Measurements from ENCODE around the gene LIN54.

DNA sequence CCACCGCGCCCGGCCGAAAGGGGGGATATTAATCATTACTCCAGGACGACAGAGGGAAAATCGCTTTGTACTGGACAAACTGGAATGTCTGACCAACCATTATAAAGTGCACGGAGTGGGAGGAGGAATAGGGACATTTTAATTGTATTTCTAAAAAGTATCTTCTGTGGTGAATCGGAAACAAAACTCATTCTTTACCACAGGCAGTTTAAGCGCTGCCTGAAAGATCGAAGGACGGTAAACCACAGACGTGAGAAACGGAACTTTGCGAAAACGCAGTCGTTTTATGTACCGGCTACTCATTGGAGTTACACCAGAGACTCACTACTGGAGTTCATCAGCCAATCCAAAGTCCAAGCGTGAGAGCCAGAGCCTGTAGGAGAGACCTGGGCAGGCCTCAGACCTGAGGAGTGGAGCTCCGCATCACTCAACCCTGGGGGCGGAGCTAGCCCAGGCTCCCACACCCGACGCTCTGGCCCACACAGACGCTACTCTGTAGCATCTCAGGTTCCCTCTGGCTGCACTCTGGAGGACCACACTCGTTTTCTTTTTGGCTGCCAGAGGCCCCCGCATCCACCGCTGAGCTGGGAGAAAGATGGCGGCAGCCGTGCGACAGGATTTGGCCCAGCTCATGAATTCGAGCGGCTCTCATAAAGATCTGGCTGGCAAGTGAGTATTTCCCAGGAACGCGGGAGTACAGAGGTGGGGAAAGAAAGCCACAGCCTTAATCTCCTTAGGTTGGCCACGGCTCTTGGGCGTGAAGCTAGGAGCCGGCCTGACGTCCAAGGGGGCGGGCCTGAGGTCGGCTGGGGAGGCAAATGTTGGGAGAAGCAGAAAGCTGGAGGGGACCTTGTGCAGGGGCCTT is 24.2 kb upstream of the LIN54 start, which contains the start of gene COPS4:
- TF ChIP-seq, protein P1, sequence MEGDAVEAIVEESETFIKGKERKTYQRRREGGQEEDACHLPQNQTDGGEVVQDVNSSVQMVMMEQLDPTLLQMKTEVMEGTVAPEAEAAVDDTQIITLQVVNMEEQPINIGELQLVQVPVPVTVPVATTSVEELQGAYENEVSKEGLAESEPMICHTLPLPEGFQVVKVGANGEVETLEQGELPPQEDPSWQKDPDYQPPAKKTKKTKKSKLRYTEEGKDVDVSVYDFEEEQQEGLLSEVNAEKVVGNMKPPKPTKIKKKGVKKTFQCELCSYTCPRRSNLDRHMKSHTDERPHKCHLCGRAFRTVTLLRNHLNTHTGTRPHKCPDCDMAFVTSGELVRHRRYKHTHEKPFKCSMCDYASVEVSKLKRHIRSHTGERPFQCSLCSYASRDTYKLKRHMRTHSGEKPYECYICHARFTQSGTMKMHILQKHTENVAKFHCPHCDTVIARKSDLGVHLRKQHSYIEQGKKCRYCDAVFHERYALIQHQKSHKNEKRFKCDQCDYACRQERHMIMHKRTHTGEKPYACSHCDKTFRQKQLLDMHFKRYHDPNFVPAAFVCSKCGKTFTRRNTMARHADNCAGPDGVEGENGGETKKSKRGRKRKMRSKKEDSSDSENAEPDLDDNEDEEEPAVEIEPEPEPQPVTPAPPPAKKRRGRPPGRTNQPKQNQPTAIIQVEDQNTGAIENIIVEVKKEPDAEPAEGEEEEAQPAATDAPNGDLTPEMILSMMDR (IDR thresholded peaks at IDR 0.05 in 8 of 11, conservative IDR thresholded peaks at IDR 0.05 in 3 of 11), result peak; percentile 43 to 86 (median 65)
- peak; percentile 91 to 95 (median 95) for TF ChIP-seq POLR2AphosphoS5 (IDR thresholded peaks at IDR 0.05)
- peak; percentile 10 to 69 (median 46) for TF ChIP-seq POLR2A (IDR thresholded peaks at IDR 0.05)

All from spleen (tissue), 7 donors.